HUDEP-2 (cell line): ENCODE data around the gene ABL2.
"Not testable (repeated sequence)": the region's sequence is repeated elsewhere in the genome, so short reads cannot be mapped to it uniquely, and the experiment has no call there.

Experiments used
- DNase-seq, 76 experiments: peaks; one replicate each; lab custom pipeline; 2025; ENCODE audit not compliant: unreplicated experiment in 76 of 76; lab: John Stamatoyannopoulos, UW

The ABL2 gene

DNA sequence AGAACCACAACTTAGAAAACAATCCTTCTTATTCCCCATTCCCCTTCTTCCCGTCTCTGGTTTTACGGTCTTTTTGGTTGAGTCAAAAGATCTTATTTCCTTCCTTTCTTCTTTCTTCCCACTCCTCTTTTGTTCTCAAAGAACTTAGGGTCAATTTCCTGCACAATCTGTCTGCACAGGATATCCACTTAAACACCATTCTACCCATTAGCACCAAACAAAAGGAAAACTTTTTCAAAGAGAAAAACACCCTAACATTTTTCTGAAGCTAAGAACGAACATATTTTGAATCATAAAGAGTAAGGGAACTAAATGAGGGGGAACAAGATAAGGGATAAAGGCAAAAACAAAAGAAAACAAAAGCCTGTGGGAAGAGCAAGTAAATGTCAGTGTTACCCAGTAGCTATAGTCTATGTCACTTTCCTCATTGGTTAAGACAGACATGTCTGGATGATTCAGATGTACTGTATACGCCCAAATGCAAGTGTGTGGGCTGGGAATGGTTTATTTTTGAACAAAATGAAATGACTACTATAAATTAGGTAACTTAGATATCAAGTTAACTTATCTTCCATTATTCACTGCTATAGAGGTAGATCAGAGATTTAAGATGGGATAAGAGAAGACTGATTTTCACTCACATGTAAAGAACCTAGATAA, 87.8 kb downstream of the ABL2 start:
- peak in 4 of 76 experiments; percentile 8 to 25 (median 18) for DNase-seq

DNA sequence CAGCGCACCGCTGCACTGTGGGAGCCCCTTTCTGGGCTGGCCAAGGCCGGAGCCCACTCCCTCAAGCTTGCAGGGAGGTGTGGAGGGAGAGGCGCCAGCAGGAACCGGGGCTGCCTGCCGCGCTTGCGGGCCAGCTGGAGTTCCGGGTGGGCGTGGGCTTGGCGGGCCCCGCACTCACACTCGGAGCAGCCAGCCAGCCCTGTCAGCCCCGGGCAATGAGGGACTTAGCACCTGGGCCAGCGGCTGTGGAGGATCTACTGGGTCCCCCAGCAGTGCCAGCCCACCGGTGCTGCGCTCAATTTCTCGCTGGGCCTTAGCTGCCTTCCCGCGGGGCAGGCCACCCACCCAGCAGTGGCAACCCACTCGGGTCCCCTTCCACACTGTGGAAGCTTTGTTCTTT, 90.7 kb downstream of the ABL2 start:
- not testable (repeated sequence) for DNase-seq

DNA sequence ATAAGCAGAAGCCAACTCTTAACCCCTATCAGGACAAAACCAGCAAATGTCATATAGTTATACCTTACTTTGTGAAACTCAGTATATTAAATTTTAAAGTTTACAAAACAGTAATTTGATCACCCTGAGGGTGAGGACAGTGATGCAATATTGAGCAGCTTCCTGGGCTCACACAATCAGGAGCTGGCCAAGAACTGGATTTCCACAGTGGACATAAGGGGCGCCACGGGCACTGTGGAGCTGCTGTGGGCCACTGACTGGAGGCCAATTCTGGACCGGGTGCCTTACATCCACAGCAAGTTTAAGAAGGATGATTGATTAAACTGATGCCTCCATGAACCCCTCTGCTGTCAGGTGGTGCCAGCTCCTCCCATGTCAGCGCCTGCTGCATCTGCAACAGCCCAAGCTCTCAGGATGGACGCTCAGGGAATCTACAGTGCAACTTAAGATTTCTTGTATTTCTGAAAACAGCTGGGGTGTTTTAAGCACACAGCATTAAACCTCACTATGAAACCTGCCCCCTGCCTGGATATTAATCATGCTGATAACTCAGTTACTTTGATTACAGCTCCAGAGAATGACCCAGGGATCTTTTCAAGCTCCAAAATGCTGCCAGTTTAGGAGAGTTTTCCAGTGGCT, 91.7 kb downstream of the ABL2 start:
- DNase-seq: no peak

- not testable (repeated sequence) for DNase-seq
Measured at GRCh38 chr1:179135707-179136106, 93.8 kb downstream of the ABL2 start.

DNA sequence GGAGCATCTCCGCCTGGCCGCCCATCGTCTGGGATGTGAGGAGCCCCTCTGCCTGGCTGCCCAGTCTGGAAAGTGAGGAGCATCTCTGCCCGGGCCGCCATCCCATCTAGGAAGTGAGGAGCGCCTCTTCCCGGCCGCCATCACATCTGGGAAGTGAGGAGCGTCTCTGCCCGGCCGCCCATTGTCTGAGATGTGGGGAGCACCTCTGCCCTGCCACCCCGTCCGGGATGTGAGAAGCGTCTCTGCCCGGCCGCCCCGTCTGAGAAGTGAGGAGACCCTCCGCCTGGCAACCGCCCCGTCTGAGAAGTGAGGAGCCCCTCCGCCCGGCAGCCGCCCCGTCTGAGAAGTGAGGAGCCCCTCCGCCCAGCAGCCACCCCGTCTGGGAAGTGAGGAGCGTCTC, 94.3 kb downstream of the ABL2 start:
- DNase-seq: not testable (repeated sequence)

- peak in 7 of 76 experiments; percentile 2 to 23 (median 7) for DNase-seq
Measured at GRCh38 chr1:179129702-179130473, 99.6 kb downstream of the ABL2 start.

DNA sequence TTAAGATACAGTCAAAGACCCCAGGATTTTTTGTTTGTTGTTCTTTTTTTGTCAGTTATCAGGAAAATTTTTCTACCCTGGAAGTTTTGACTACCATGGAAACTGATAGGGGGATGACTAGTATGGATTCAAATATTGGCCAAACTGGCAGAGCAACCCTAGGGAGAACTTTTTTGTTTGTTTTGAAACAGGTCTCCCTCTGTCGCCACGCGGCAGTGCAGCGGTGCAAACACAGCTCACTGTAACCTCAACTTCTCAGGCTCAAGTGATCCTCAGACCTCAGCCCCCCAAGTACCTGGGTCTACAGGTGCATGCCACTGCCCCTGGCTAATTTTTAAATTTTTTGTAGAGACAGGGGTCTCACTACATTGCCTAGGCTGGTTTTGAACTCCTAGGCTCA, 101.0 kb downstream of the ABL2 start:
- DNase-seq: no peak

GRCh38 chr1:179127163-179127895, 102.1 kb downstream of the ABL2 start:
- DNase-seq: no peak

DNA sequence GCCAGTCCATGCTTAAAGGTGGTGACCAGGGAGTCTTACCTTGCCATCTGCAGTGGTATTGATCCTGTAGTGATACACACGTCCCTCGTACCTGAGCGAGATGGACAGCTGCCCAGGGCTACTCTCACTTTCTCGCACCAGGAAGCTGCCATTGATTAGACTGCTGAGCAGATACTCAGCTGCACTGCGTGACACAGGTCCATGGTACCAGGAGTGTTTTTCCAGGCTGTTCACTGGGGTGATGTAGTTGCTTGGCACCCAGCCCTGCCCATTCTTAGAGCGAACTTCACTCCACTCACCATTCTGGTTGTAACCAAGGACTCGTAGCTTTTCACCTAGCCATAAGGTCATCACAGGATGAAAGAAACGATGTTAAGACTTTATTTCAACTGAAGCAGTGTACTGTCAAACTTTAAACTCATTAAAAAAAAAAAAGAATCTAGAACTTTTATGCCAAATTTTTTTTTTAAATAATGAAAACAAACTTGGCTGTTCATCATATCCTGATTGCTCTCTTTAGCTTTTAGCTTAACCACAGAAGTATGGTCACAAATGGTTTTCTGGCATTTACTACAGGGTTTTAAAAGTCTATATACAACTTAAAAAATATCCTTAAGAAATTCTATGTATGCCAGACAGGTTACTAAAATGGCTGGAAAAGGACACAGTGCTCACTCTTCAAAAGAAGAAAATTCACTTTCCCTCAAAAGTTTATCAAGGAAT, 103.0 kb downstream of the ABL2 start:
- no peak for DNase-seq

GRCh38 chr1:179124873-179125272, 104.6 kb downstream of the ABL2 start:
- no peak for DNase-seq

GRCh38 chr1:179121159-179121938, 108.1 kb downstream of the ABL2 start:
- DNase-seq: peak in 19 of 76 experiments; percentile 2 to 45 (median 19)

GRCh38 chr1:179120736-179121135, 108.7 kb downstream of the ABL2 start:
- DNase-seq: no peak

GRCh38 chr1:179119513-179119912, 110.0 kb downstream of the ABL2 start:
- no peak for DNase-seq

DNA sequence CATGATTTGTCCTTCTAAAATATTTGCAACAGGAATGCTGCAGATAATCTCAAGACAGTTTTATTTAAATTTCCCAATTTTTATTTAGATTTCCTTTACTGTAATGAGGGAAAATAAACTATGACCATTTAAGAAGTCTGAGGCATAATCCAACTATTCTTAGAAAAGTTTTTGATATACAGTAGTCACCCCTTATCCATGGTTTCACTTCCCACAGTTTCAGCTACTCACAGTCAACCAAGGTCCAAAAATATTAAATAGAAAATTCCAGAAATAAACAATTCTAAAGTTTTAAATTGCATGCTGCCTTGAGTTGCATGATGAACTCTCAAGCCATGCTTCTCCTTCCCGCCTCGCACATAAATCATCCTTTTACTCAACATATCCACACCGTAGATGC, 114.3 kb downstream of the ABL2 start:
- DNase-seq: no peak

DNA sequence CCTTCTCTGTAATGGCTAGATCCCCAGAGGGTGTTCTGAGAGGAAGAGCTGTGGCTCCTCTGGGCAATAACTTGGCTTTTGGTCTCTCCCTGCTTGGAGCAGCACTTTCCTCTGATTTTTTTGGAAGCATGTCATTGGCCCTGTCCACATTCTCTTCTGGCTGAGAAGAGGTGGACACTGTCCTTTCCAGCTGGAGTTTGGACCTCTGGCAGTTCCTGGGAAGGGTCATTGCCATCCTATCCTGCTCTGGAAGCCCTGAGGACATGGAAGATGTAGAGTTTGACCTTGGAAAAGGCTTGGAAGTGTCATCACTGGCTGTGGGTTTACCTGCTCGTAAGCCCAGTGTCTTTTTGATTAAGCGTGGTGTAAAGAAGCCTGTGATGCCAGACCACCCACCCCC, 120.8 kb downstream of the ABL2 start:
- no peak for DNase-seq

DNA sequence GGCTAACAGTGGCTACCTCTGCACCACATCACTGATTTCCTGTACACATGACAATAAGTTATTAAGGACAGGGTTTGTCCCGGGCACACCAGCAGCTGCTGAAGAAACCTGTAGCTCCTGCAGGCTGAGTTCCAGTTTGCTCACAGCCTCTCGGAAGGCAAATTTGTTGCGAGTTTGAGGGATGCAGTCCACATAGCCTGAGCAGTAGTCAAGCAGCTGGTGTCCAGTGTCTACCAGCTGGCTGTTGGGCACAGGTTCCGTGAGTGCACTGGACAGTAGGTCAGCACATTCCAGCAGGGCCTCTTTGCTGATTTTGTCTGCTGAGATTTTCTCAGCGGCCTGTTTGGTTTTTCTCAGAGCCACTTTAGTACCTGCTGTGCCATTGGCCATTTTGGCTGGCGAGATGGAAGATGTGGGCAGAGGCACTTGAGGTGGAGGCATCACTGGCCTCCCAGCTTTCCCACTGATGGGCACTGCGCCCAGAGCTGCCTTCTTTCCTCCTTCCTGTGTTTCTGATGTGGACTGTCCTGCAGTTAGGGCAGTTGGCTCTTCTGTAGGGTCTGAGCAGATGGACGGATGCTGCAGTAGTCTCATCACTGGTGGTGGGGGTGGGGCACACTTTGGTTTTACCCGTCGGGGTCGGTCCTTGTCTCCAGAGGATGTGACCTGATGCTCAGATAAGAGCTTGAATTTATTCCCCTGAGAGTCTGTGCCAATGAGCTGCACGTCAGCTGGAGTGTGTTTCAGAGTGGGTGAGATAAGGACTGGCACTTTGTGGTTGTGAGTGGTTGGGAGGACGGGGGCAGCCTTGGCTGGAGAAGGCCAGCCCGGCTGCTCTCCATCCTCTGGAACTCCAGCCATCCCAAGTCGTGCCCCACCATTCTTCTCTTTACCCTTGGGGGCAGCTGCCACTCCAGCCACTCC, 121.5 kb downstream of the ABL2 start:
- DNase-seq: peak in 58 of 76 experiments; percentile 9 to 73 (median 34)

DNA sequence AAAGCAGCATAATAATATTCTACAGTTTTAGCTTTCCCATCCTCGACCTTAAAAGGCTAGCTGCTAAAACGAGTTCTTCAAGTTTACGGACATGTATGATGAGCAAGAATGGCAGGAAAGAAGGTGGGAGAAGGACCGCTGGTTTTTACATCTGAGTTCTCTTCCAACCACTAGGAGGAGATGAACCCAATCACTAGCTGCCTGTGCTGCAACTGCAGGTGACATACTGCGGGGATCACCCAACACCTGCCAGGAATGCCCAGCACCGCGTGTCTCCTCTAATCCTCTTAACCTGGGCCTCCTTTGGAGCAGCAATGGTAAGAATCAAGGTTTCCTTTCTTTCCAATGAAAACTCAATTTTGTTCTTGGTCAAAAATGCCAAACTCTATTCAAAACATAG, 124.1 kb downstream of the ABL2 start:
- no peak for DNase-seq

DNA sequence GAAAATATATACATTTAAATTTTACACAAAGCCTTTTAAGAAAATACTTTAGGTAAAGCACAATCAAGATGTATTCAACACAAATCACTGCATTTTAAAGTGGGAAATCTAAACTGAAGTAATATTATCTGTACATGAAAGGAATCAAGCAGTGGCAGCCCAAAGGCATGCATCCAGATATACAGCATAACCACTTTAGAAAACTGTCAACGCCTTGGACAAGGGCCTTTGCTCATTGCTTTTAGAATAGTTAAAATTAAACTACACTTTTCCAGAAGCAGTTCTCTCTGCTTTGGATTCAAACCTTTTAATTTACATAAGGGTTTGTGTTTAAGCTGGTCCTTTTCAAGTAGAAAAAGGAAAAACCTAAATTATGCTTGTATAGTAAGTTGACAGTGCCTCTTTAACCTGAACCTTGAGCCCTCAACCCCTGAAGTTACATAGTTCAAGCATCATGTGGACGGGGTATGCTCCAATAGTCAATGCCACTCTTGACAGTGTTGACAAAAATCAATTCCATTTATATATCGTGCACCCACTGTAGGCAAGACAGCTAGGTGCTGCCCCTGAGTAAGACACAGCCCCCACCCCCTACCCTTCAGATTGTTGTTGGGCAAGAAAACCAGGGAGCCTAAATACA, 124.7 kb downstream of the ABL2 start:
- no peak for DNase-seq
